Epithelial cell of esophagus (primary cell): ENCODE data around the gene SLC18A3.

Experiments
- DNase-seq: peaks from one replicate; pipeline ENCODE4 v3.0.0; 2010; ENCODE audit warnings: low read depth
- H3K4me3 ChIP-seq: 2 replicates; pipeline ENCODE4 v1.5.1; 2011; ENCODE audit warnings: mild to moderate bottlenecking, low read length, control low read depth
- CTCF ChIP-seq: IDR thresholded peaks from 2 replicates; pipeline ENCODE4 v1.5.1; 2011; ENCODE audit warnings: low read depth, mild to moderate bottlenecking, low read length, control low read depth, inconsistent platforms; ENCODE audit not compliant: insufficient read depth; ENCODE audit errors: missing control alignments

Gene SLC18A3

GRCh38 chr10:49619613-49620012 lies 9.5 kb downstream of the SLC18A3 start:
- no peak for TF ChIP-seq CTCF
- DNase-seq, result no peak
- H3K4me3 ChIP-seq, result no peak overlapping the region

- TF ChIP-seq CTCF, result no peak
- DNase-seq, result no peak
- H3K4me3 ChIP-seq, result no peak overlapping the region
Measured at GRCh38 chr10:49620286-49620810, 10.2 kb downstream of the SLC18A3 start.

GRCh38 chr10:49620841-49621378 lies 10.8 kb downstream of the SLC18A3 start:
- H3K4me3 ChIP-seq, result no peak overlapping the region
- no peak for TF ChIP-seq CTCF
- DNase-seq, result no peak

GRCh38 chr10:49621561-49621960 lies 11.5 kb downstream of the SLC18A3 start:
- no peak for DNase-seq
- TF ChIP-seq CTCF, result no peak
- no peak overlapping the region for H3K4me3 ChIP-seq

- DNase-seq, result no peak
- H3K4me3 ChIP-seq, result no peak overlapping the region
- no peak for TF ChIP-seq CTCF
Measured at GRCh38 chr10:49622426-49623425, 12.6 kb downstream of the SLC18A3 start.

- no peak for TF ChIP-seq CTCF
- H3K4me3 ChIP-seq, result no peak overlapping the region
- DNase-seq, result no peak
Measured at GRCh38 chr10:49624629-49625028, 14.5 kb downstream of the SLC18A3 start.
